ENCODE results near the gene CMIP.

- TF ChIP-seq CTCF (IDR thresholded peaks at IDR 0.05) (no peak), POLR2A (IDR thresholded peaks at IDR 0.05) (no peak)
Measured at GRCh38 chr16:81518439-81518757, 73.8 kb downstream of the CMIP start.
